H9 (cell line): ENCODE measurements around the gene AXIN1. TPM values are rescaled to one million over a fixed set of nuclear protein-coding genes. Genes with fewer than 3 reads are reported as not detected.

Experiments used
- DNase-seq: peaks from one replicate; pipeline ENCODE4 v3.0.0-alpha.2; 2017
- H2AFZ ChIP-seq: one replicate; pipeline ENCODE4 v1.6.1; 2013; ENCODE audit warnings: mild to moderate bottlenecking, low read length, control low read depth, moderate library complexity
- H2AK5ac ChIP-seq: 2 replicates; pipeline ENCODE4 v1.6.1; 2013; ENCODE audit warnings: low read length, control low read depth, mixed read lengths; ENCODE audit not compliant: insufficient read length
- H2BK120ac ChIP-seq: one replicate; pipeline ENCODE4 v1.6.1; 2013; ENCODE audit warnings: low read depth, mild to moderate bottlenecking, low read length, control low read depth, inconsistent platforms; ENCODE audit not compliant: poor library complexity, severe bottlenecking
- H2BK12ac ChIP-seq: 2 replicates; pipeline ENCODE4 v1.6.1; 2013; ENCODE audit warnings: low read length, control low read depth, mixed read lengths, low read depth; ENCODE audit not compliant: insufficient read length
- H2BK15ac ChIP-seq: 2 replicates; pipeline ENCODE4 v1.6.1; 2013; ENCODE audit warnings: low read depth, low read length, control low read depth
- H2BK20ac ChIP-seq: one replicate; pipeline ENCODE4 v1.6.1; 2013; ENCODE audit warnings: low read depth, mild to moderate bottlenecking, low read length, control low read depth, inconsistent platforms; ENCODE audit not compliant: poor library complexity, severe bottlenecking
- H2BK5ac ChIP-seq: 2 replicates; pipeline ENCODE4 v1.6.1; 2013; ENCODE audit warnings: low read length, control low read depth, mixed read lengths; ENCODE audit not compliant: insufficient read length
- H3K14ac ChIP-seq: 2 replicates; pipeline ENCODE4 v1.6.1; 2013; ENCODE audit warnings: low read length, control low read depth; ENCODE audit not compliant: insufficient read depth
- H3K18ac ChIP-seq: 2 replicates; pipeline ENCODE4 v1.6.1; 2013; ENCODE audit warnings: low read depth, mild to moderate bottlenecking, mixed read lengths, low read length, control low read depth; ENCODE audit not compliant: insufficient read length
- H3K23ac ChIP-seq: 2 replicates; pipeline ENCODE4 v1.6.1; 2013; ENCODE audit warnings: low read length, control low read depth, mixed read lengths, low read depth; ENCODE audit not compliant: insufficient read length
- H3K23me2 ChIP-seq: 2 replicates; pipeline ENCODE4 v1.6.1; 2013; ENCODE audit warnings: low read depth, mild to moderate bottlenecking, mixed read lengths, low read length, control low read depth; ENCODE audit not compliant: insufficient read length, poor library complexity, severe bottlenecking
- H3K27ac ChIP-seq: 2 replicates; pipeline ENCODE4 v1.5.1; 2013; ENCODE audit warnings: low read length, control low read depth, mixed read lengths, low read depth; ENCODE audit not compliant: insufficient read length
- H3K27me3 ChIP-seq: 2 replicates; pipeline ENCODE4 v1.6.1; 2013; ENCODE audit warnings: low read length, control low read depth, inconsistent platforms; ENCODE audit not compliant: insufficient read depth
- H3K4ac ChIP-seq: 2 replicates; pipeline ENCODE4 v1.6.1; 2013; ENCODE audit warnings: low read depth, mild to moderate bottlenecking, control low read depth, inconsistent platforms, low read length, moderate library complexity
- H3K4me1 ChIP-seq: 2 replicates; pipeline ENCODE4 v1.6.1; 2013; ENCODE audit warnings: low read length, control low read depth, inconsistent platforms; ENCODE audit not compliant: insufficient read depth
- H3K4me2 ChIP-seq: 2 replicates; pipeline ENCODE4 v1.6.1; 2013; ENCODE audit warnings: low read length, control low read depth, mixed read lengths; ENCODE audit not compliant: insufficient read length, insufficient read depth
- H3K56ac ChIP-seq: 2 replicates; pipeline ENCODE4 v1.6.1; 2013; ENCODE audit warnings: low read depth, mild to moderate bottlenecking, mixed read lengths, low read length, control low read depth; ENCODE audit not compliant: insufficient read length
- H3K79me1 ChIP-seq: 2 replicates; pipeline ENCODE4 v1.6.1; 2013; ENCODE audit warnings: low read depth, mild to moderate bottlenecking, moderate library complexity, low read length, control low read depth, inconsistent platforms; ENCODE audit not compliant: insufficient read depth, poor library complexity, severe bottlenecking
- H3K79me2 ChIP-seq: 2 replicates; pipeline ENCODE4 v1.6.1; 2013; ENCODE audit warnings: low read length, control low read depth, inconsistent platforms; ENCODE audit not compliant: insufficient read depth
- H3K9ac ChIP-seq: 2 replicates; pipeline ENCODE4 v1.6.1; 2013; ENCODE audit warnings: low read length, control low read depth, mixed read lengths; ENCODE audit not compliant: insufficient read length; ENCODE audit errors: extremely low read depth
- H3K9me3 ChIP-seq: one replicate; pipeline ENCODE4 v1.6.1; 2013; ENCODE audit warnings: low read depth, low read length, inconsistent platforms; ENCODE audit not compliant: control insufficient read depth
- H3T11ph ChIP-seq: one replicate; pipeline ENCODE4 v1.6.1; 2013; ENCODE audit warnings: mild to moderate bottlenecking, low read length, control low read depth, inconsistent platforms
- H4K20me1 ChIP-seq: one replicate; pipeline ENCODE4 v1.6.1; 2013; ENCODE audit not compliant: control insufficient read depth, insufficient read length, insufficient read depth
- H4K5ac ChIP-seq: 2 replicates; pipeline ENCODE4 v1.6.1; 2013; ENCODE audit warnings: low read depth, mild to moderate bottlenecking, mixed read lengths, low read length, control low read depth; ENCODE audit not compliant: insufficient read length
- H4K8ac ChIP-seq: replicated peaks from 2 replicates; pipeline ENCODE4 v1.6.1; 2013; ENCODE audit warnings: low read length, control low read depth, mixed read lengths, low read depth; ENCODE audit not compliant: insufficient read length
- H4K91ac ChIP-seq: 2 replicates; pipeline ENCODE4 v1.6.1; 2013; ENCODE audit warnings: low read depth, mild to moderate bottlenecking, moderate library complexity, mixed read lengths, low read length, control low read depth; ENCODE audit not compliant: insufficient read length
- H3K27ac Mint-ChIP-seq, 3 experiments: 2 replicates in 2 of 3; 3 replicates in 1 of 3; pipeline ENCODE4 v1.8.0; 2020 to 2021; ENCODE audit warnings: mixed read lengths in 3 of 3, mild to moderate bottlenecking in 1 of 3, moderate library complexity in 1 of 3
- H3K27me3 Mint-ChIP-seq: 2 replicates; pipeline ENCODE4 v1.8.0; 2021; ENCODE audit warnings: low read depth, mild to moderate bottlenecking, moderate library complexity, mixed read lengths
- H3K36me3 Mint-ChIP-seq, 3 experiments: 2 replicates in 2 of 3; 3 replicates in 1 of 3; pipeline ENCODE4 v1.8.0; 2020 to 2021; ENCODE audit warnings: low read depth in 3 of 3, mixed read lengths in 3 of 3; ENCODE audit not compliant: insufficient read depth in 1 of 3
- H3K4me1 Mint-ChIP-seq, 2 experiments: 2 replicates each; pipeline ENCODE4 v1.8.0; 2020; ENCODE audit warnings: mixed read lengths in 2 of 2
- H3K4me3 Mint-ChIP-seq, 2 experiments: 2 replicates in 1 of 2; 3 replicates in 1 of 2; pipeline ENCODE4 v1.8.0; 2020 to 2021; ENCODE audit warnings: mild to moderate bottlenecking in 2 of 2, mixed read lengths in 2 of 2, moderate library complexity in 1 of 2
- H3K9me3 Mint-ChIP-seq, 2 experiments: 2 replicates in 1 of 2; 3 replicates in 1 of 2; pipeline ENCODE4 v1.8.0; 2020; ENCODE audit warnings: mild to moderate bottlenecking in 2 of 2, mixed read lengths in 2 of 2, moderate library complexity in 1 of 2
- CTCF ChIP-seq: fragments of 200-600 bp; sonication (generic); conservative IDR thresholded peaks from 3 replicates; pipeline ENCODE4 v1.8.0; 2021; ENCODE audit warnings: antibody characterized with exemption, mild to moderate bottlenecking
- WGBS: extraction: QIAGEN DNeasy Blood & Tissue Kit; methylation state at CpG from one replicate; pipeline ENCODE4 v1.1.7; 2013; ENCODE audit warnings: missing lambda C conversion rate, low lambda C conversion rate, mixed read lengths; ENCODE audit not compliant: insufficient read length; ENCODE audit errors: extremely low coverage; 5-methylcytosine and 5-hydroxymethylcytosine counted together
- total RNA-seq: library from RNA; stranded (reverse); gene quantifications from 2 replicates; pipeline ENCODE4 v1.2.1, GENCODE V29; 2021

Gene AXIN1
- total RNA-seq, 1 experiment from 2014 or later = 50.9 TPM

GRCh38 chr16:354291-354881, 1.9 kb upstream of the AXIN1 start:
- H3K27ac Mint-ChIP-seq = no peak overlapping the region

More at GRCh38 chr16:354291-354881, 1.9 kb upstream of the AXIN1 start:
- no peaks in the 10 kb centered on the region for H4K20me1 ChIP-seq
- H2BK120ac ChIP-seq = no peak overlapping the region
- no CpG with 5 or more reads among the region's 12 CpGs for WGBS
- H3K14ac ChIP-seq = no peak overlapping the region
- H4K5ac ChIP-seq = no peak overlapping the region
- H3K27ac ChIP-seq = no peak overlapping the region
- no peak overlapping the region for H3K56ac ChIP-seq
- H2AFZ ChIP-seq = no peak overlapping the region
- H3K9me3 ChIP-seq = no peaks in the 10 kb centered on the region
- H2AK5ac ChIP-seq = no peak overlapping the region
- Mint-ChIP-seq H3K4me3 (peak overlapping the region; percentile 15 to 63; a peak in 2 of 5 replicates), H3K27me3 (no peaks in the 10 kb centered on the region), H3K36me3 (peaks cover 0 to 17% (median 7%) of the 10 kb centered on the region in 3 experiments; a peak in 4 of 7 replicates), H3K9me3 (no peaks in the 10 kb centered on the region), H3K4me1 (peaks cover 0 to 6% of the 10 kb centered on the region in 2 experiments; a peak in 2 of 4 replicates)
- H3T11ph ChIP-seq = no peak overlapping the region
- H2BK5ac ChIP-seq = no peak overlapping the region
- H3K79me2 ChIP-seq = peaks cover 5% of the 10 kb centered on the region; the same call in 1 of the 2 replicates
- peaks cover 4% of the 10 kb centered on the region for H3K23me2 ChIP-seq
- no peak for TF ChIP-seq CTCF
- no peak for DNase-seq
- H2BK12ac ChIP-seq = no peak overlapping the region
- H3K4me2 ChIP-seq = no peak overlapping the region
- no peak overlapping the region for H4K91ac ChIP-seq
- no peaks in the 10 kb centered on the region for H3K79me1 ChIP-seq
- H3K4ac ChIP-seq = no peak overlapping the region
- no peak overlapping the region for H4K8ac ChIP-seq
- H3K4me1 ChIP-seq = no peaks in the 10 kb centered on the region
- H3K27me3 ChIP-seq = no peaks in the 10 kb centered on the region
- H3K9ac ChIP-seq = no peak overlapping the region
- no peak overlapping the region for H3K23ac ChIP-seq
- no peak overlapping the region for H3K18ac ChIP-seq
- no peak overlapping the region for H2BK15ac ChIP-seq
- H2BK20ac ChIP-seq = no peak overlapping the region
